HG02840 (cell line): ENCODE measurements around the gene DAAM2.

Experiments used
- ATAC-seq: cut with Tn5 transposase; IDR thresholded peaks from one replicate; pipeline ENCODE4 v1.9.1; 2021; ENCODE audit warnings: mild to moderate bottlenecking, moderate library complexity, moderate number of reproducible peaks; ENCODE audit not compliant: unreplicated experiment, low FRiP score

The DAAM2 gene

DNA sequence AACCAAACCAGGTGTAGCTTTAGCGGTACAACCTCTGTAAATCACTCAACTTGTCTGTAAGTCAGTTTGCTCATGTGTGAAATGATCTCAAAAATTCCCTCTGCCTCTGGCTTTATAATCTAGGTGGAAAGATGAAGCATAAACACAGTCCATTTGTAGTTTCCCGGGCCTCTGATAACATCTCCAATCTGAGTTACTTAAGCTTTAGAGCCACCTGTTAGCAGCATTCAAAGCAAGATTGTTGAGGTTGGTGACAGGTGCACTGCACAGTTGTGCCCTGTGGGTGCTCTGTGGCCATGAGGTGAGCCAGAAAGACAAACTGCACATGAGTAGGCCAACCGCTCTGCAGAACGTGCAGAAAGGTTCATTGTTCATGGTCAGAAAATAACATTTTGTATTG is 88.4 kb downstream of the DAAM2 start:
- no peak for ATAC-seq

DNA sequence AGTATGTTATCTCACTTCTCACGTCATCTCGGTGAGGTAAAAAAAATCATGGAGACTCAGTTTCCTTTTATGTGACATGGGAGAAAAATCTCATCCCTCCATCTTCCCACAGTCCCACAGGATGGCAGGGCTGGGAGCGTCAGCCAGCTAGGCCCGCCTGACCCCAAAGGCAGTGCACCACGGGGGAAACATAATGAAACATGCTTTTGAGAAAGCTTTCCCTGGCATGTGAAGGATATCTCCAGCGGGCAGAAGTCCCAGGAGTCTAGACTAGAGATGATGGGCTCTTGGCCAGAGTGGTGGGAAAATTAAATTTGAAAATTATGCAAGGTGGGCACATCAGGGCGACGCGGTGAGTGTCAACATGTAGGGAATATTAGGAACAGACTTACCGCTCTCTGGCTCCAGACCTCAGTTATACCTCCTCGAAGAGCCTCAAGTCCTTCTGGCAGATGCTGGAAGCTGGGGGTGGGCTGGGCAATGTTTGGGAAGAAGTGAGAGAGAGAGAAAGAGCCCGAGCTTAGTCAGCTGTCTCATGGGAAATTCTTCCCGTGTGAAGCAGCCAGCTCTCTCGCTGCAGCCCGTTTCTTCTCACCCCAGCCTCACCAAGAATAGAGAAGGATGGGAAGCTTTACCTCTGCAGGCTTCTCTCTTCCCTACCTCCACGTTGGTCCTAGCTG is 89.8 kb downstream of the DAAM2 start:
- ATAC-seq: no peak

DNA sequence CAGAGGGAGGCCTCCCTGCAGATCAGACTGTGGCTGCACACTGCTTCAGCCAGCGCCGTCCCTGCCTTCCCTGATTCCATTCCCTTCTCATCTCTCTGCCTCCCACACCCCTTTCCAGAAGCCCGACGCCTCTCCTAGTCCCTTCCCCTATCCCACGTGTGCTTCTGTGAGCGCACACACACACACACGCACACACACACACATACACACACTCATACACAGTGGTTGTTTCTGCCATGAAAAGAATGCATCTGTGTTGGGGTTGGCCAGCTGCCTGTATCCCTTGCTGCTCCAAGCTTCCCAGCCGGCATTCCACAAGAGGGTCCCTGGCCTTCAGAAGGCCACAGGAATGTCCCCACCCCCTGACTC is 90.3 kb downstream of the DAAM2 start:
- ATAC-seq: no peak

DNA sequence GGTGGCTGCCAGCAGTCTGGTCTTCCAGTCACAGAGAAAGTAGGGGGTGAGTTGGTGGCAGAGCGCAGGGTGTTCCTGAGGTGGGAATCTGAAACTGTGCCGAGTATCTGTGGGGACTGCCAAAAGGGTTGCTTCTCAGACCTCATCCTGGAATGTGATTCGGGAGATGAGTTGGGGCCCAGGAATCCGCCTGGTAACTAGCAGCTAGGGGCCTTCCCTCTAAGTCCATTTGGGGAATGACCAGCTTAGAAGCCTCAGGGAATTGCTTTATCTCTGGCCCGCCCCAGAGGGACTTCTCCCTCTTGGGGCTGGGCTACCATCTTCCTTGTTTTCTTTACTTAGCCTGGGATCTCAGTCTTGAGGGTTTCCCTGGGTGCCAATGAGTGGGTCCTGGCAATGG is 92.5 kb downstream of the DAAM2 start:
- no peak for ATAC-seq

DNA sequence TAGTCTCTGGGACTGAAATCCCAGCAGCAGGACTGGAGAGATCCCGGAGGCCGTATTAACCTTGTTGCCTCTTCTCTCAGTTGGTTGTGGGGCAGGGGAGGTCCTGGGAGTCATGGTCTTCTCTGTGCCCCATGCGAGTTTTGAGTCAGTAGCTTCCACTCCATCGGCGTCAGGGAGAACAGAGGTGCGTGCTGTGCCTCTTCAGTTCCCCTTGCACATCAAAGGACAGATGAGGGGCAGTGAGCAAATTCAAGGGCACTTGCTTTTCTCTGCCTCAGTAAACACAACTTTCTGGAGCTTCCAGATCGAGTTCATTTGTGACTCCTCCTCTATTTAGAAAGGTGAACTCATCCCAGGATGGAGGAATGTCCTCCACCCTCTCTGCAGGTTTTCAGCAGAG is 93.5 kb downstream of the DAAM2 start:
- ATAC-seq: no peak

DNA sequence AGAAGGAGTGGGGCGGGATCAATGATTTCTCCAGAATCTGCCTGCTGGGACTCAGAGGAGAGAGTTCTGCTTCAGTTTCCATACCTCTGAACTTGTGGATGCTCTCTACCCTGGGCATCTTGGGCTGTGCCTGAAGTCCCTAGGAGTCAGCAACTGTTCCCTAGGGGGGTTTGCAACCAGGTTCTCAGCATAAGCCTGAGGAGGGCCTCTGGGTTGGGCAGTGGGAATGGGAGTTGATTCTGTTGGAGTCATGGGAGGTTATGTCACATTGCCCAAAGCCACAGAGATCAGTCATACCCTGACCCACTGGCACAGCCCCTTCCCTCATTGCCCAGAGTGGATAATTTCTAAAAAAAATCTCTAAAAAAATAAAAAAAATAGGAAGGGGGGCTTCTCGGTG is 94.7 kb downstream of the DAAM2 start:
- no peak for ATAC-seq

DNA sequence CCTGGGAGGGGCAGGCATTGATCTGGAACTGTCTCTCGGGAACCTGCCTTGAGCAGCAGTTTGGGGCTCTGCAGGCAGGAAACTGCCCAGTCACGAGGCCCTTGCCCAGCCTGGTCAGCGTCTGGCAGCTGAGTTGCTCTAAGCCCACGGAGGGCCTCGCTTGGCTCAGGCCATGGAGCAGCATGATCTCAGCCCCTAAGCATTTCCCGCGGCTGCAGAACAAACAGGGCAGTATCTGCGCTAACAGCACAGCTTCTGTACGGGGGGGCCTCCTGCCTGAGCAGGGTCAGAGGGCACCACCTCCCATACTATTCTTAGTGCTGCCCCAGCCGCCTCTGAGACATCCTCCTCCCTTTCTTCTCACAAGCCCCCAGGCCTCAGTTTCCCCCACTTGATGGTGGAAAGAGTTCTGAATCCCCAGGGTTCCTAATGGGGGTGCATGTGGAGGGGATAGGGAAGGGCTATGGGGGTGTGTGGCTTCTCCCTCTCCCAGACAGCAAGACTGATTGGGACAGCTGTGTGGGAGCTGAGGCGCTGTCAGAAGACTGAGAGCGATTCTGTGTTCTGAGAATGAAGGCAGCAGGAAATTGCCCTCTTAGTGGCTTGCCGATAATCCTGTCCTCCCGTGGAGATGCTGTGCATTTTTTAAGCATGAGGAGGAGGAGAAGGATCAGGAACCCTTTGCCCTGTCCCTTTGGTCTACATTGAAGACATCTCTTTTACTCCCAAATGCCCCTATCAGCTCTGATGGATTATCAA is 95.7 kb downstream of the DAAM2 start:
- no peak for ATAC-seq

DNA sequence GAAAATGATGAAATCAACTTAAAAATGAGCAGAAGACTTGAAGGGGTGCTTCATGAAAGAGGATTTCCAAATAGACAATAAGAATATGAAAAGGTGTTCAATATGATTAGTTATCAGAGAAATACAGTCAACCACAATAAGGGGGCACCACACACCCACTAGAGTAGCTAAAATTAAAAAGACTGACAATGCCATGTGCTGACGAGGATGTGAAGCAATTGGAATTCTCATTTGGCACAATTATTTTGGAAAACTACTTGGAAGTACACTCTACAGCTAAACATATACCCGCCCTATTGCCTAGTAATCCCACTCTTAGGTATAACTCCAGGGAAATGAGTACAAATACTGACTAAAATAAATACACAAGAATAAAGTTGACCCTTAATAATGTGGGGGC is 97.1 kb downstream of the DAAM2 start:
- ATAC-seq: no peak

DNA sequence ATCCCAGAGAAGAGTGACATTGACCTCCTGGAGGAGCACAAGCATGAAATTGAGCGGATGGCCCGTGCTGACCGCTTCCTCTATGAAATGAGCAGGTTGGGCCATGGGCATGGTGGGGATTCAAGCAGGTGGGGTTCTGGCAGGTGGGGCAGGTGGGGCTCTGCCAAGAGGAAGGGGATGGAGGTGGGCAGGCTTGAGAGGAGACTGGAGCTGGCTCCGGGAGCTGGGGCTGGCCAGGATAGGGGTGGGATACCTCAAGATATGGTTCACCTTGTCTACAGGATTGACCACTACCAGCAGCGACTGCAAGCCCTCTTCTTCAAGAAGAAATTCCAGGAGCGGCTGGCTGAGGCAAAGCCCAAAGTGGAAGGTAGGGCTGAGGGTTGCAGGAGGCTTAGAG is 99.2 kb downstream of the DAAM2 start:
- no peak for ATAC-seq

DNA sequence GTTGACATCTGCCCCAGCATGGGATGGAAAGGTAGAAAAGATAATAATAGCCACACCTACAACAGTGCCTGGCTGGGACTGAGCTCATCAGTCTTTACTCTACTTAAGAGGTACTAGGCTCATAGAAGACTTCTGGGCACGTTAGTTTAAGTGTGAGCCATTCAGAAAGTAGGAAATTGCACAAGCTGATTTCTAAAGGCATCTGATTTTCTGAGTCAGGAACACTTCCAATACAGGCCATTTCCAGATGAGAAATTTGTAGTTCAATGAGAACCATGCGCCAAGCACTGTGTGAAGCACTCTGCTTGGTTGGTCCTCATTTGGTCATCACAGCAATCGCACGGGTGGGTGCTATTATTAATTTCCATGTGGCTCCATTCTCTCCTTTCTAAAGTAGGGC is 99.8 kb downstream of the DAAM2 start:
- ATAC-seq: no peak

DNA sequence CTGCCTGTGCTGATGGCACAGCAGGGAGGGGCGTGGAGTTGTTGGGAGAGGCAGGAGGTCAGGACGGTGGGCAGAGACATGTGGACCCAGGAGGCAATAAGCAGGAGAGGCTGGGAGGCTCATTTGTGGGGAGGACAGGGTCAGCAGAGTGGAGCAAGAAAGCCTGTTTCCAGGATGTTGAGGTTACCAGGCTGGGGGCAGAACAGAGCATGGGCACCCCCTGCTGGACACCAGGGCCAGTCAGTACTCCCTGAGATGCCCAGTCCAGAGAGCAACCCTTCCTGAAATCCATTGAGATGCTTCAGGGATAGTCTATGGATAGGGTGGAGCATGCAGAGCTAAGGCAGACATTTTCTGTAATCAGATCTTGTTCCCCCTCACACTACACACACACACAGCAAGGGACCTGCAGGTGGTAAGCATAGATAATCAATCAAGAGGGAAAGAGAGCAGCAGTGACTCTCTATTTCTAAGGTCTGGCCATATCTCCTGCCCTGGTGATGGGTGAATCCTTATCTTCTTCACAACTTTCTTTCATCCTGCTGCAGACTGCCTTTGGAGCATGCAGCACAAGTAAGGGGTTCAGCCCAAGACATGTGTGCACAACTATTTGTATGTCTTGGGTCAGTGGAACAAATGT is 100.4 kb downstream of the DAAM2 start:
- ATAC-seq: no peak

DNA sequence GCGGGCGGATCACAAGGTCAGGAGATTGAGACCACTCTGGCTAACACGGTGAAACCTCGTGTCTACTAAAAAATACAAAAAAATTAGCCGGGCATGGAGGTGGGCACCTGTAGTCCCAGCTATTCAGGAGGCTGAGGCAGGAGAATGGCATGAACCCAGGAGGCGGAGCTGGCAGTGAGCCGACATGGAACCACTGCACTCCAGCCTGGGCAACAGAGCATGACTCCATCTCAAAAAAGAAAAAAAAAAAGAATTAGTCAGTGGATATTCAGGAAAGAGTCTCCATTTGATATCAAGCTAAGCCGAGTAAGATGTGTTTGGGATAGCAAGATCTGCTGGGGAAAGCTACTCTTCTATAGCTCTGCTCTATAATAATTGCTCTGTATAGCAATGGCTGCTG is 101.1 kb downstream of the DAAM2 start:
- no peak for ATAC-seq

DNA sequence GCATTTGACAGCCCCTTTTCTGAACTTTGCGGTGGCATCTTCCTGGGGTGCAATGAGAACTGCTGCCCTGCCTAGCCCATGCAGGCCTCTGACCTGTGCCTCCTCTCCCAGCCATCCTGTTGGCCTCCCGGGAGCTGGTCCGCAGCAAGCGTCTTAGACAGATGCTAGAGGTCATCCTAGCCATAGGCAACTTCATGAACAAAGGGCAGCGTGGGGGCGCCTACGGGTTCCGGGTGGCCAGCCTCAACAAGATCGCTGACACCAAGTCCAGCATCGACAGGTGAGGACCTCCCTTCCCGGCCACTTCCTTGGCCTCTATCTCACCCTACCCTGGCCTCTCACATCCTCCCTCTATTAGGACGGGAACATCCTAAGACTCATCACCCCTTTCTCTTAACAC is 104.5 kb downstream of the DAAM2 start:
- no peak for ATAC-seq

DNA sequence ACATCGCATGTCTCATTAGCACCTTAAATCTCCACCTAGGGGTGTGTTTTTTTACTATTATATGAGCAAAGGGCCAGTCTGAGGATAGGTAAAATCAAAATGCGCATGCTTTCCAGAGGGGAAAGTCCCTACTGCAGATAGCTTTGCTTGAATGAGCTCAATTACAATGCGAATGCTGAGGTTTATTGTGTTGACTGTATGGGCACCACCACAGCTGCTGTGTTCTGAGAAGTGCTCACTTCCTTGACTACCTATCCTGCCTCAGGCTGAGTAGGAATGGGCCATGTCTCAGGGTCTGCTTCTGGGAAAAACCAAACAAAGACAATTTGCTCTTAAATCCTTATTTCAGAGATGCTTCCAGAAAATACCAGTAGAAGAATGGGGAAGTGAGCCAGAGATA is 105.5 kb downstream of the DAAM2 start:
- no peak for ATAC-seq

DNA sequence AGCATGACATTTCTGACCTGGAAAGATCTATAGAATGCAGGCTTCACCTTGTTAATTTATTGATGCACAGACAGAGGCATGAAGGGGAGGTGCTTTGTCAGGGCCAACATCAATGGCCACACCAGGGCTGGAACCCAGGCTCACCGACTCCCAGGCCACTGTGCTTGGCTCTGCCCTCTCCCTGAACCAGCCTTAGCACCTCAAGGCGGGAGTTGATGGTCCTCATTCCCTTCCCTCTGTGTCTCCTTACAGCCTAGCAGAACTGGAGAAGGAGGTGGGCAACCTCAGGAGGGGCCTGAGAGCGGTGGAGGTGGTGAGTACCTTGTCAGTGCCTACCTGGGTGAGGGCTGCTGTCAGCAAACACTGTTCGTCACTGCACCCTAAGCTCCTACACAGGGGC is 106.4 kb downstream of the DAAM2 start:
- ATAC-seq: no peak

DNA sequence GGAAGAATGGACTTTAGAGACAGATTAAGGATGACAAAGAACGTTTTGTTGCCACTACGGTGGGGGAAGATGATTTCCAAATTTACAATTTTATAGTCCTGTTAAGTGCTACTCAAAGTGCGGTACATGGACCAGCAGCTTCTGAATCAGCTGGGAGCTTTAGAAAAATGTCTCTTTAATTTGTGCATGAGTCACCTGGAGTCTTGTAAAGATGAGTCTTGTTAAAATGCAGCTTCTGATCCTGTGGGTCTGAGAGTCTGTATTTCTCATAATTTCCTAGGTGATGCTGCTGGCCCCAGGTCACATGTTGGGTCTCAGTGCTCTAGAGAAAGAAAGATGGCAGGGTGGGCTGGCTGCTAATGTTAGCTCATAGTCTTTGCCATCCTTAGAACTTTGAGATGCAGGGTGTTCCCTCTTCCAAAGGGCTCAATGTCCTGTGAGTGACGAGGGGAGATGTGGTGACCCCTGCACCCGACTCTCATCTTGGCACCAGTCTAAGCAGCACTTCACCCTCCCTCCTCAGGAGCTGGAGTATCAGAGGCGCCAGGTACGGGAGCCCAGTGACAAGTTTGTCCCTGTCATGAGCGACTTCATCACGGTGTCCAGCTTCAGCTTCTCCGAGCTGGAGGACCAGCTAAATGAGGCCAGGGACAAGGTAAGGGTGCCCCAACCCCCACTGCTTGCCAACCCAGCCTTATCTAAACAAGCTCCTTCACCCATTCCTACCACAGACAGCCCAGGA is 107.5 kb downstream of the DAAM2 start:
- ATAC-seq: no peak

DNA sequence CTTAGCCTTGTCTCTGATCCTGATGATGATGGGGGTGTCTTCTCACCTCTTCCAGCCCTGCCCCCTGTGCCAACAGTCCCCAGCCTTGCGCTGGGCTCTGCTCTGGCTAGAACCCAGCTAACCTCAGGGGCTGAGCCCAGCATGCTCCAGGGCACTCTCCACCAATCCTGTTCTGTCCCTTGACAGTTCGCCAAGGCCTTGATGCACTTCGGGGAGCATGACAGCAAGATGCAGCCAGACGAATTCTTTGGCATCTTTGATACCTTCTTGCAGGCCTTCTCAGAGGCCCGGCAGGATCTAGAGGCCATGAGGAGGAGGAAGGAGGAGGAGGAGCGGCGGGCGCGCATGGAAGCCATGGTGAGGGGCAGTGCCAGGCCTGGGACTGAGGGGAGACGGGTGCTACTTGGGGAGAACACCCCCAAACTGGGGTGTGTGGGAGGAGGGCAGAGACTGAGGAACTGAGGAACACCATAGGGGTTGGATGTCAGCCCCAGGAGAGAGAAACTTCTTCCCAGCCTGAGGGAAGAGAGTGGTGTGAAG is 109.0 kb downstream of the DAAM2 start:
- ATAC-seq: no peak

DNA sequence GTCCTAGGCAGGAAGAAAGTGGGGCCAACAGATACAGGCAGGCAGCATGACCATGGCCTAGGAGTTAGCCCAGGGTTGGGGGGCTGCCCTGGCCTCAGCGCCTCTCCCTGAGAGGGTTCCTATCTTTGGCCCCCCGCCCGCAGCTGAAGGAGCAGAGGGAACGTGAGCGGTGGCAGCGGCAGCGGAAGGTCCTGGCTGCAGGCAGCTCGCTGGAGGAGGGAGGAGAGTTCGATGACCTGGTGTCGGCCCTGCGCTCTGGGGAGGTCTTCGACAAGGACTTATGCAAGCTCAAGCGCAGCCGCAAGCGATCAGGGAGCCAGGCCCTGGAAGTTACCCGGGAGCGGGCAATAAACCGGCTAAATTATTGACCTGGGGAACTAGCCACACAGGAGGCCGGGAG is 109.5 kb downstream of the DAAM2 start:
- no peak for ATAC-seq

DNA sequence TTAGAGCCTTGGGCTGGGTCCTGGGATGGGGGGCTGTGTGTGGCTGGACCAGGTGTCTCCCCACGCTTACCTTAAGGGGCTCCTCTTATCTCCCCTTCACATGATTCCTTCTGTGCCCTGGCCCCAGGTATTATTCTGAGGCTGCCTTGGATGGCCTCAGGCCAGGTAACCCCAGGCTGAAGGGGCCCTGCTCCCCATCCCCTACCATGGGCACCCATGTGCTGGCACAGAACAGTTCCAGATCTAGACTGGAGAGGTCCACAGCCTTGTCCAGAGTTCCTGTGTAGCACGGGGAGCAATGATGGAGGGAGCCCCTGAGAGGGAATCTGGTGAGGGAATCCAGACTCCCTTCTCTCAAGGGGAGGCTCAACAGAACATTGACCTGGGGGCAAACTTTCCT is 110.0 kb downstream of the DAAM2 start:
- no peak for ATAC-seq

DNA sequence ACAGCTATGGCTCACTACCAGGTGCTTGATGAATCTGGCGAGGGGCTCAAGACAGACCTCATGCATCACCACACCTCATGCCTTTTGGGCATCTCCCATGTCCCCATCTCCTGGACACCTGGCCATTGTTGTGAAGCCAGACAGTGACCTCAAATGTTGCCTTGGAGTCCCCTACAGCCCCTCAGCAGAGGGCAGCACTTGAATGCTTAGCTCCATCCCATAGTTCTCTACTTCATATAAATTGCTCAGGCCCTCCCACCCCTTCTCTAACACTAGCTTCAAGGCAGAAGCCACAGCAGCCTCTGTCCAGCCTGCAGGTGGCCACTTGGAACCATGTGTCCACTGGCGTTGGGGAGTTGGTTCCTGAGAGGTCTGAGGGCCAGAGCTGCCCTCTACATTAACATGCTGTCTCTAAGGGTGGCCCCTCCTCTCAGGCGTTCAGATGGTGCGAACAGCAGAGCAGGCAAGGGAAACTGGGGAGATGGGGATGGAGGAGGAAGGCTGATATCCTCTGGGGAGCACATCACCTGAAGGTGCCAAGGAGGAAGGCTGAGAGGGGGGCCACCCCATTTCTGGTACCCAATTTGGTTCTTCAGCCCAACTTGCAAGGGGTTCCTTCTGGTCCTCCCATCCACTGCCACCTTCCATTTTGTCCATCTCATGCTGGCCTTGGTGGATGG is 110.8 kb downstream of the DAAM2 start:
- no peak for ATAC-seq
